ENCODE measurements around the gene RNF41.
"Not testable (repeated sequence)": the region's sequence is repeated elsewhere in the genome, so short reads cannot be mapped to it uniquely, and the experiment has no call there.

Gene RNF41

DNA sequence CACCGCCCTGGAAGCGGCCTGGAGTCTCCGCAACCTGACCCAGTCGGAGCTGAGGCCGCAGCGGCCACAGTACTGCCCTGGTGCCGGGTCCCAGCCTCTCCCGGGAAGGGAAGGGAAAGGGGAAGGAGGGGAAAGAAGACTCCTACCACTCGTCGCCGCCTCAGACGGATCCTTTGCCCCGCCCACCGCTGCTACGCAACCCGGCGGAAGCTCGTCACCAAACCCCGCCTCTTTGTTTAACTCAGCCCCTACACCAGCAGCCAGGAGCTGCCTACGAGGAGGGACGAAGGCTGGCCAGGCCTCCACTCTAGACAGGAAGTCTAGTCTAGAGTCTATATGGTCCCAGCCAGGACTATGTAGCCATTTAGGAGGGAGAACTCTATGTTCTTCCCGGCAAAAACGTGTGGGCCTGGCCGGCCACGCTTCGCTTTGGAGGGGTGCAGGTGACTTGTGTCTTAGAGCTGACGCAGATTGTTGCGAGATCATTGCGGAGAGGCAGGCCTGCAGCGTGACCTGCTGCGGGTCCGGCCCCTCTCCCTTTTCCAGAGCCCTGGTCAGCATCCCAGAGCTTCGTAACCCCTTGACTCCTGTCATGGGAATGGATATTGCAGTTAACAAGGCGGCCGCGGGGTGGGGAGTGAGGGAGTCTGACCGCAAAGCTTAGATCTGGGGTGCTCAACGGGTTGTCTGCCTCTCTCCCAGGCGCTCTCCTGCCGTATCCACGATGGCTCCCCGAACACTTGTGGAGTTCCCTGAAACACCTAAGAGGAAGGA lies at the start of gene RNF41:
TSS of gene RNF41 (minus strand) at position 166 of the 774 bp plus-strand sequence. CDS start 7,875 bp downstream, outside the sequence.
- peak; percentile 99 for DNase-seq (ENCODE audit: low read depth, low spot score)

DNA sequence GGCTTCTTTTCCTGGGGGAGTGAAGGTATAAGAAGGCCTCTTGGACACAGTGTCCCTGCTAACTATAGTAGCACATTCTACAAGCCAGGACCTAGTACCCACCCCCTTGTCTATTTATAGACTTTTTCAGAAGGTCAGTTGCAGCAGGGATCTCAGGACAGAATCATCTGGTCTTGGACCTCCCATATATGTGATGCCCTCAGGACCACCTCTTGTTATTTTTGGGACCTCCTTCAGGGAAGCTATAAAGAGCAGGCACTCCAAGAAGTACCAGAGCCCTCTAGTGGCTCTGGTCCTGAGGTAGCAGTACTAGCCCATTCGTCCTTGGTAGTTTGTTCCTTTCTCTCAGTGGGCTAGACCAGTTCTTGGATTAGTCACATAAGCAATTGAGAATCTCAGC lies 49.3 kb upstream of the RNF41 start:
- DNase-seq (ENCODE audit: low read depth, low spot score) = peak; percentile 40

DNA sequence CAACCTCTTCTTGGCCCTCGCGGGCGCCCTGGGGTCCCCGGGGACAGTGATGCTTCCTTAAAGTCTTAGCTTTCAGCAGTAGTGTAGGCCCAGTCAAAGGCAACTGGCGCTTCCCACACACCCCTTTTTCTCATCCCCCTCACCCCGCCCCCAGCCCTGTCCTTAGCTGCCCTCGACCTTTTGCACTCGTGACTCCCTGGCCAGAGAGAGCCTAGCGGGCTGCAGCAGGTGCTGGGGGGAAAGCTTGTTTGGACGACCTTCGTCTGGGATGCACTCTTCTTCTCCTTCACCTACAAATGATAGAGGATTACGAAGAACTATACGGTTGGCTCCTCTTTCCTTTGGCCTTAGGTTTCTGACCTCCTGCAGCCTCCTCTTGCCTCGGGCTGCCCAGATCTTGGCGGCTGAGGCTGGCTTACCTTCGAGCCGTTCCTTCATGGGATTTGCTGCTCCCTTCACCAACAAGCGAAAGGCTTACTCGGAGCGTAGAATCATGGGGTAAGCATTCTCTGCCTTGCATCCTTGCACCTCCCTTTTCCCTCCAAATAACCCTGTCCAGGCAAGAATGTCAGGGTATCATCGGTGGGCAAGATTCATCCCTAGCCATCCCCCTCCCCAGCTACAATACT lies 45.8 kb upstream of the RNF41 start:
- DNase-seq (ENCODE audit: low read depth, low spot score) = no peak

DNA sequence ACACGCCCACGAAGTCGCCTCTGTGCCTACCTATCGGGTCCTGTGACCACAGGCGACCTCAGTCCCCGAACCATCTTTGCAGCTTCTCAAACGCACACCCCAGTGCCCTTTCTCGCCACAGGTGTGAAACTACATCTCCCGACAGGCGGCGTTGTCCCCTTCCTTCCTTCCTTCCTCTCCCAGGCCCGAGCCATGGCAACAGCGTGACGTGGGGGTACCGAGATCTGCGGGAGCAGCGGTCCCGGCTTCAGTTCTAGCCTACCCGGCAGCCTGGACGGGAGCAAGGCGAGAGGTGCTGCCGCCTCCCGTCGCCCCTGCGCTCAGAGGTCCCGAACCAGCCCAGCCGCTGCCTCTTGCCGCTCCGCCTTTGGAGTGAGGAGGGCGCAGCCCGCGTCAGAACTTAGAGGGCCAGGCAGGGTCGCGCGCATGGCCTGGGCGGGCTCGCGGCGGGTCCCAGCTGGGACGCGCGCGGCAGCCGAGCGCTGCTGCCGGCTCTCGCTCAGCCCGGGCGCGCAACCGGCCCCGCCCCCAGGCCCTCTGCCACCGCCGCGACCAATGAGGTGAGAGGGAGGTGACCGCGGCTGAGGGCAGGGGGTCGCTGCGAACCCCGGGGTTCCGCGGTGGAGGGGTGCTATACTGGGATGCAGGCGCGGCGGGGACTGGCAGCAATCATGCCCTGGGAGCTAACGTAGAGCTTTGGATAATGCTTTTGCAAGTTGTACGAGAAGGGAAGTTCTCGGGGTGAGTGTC lies 45.1 kb upstream of the RNF41 start, which contains the start of gene COQ10A:
TSS of gene COQ10A (plus strand) at position 250 of the 750 bp plus-strand sequence. CDS start at position 427, 177 bp downstream.
- DNase-seq (ENCODE audit: low read depth, low spot score) = peak; percentile 94

DNA sequence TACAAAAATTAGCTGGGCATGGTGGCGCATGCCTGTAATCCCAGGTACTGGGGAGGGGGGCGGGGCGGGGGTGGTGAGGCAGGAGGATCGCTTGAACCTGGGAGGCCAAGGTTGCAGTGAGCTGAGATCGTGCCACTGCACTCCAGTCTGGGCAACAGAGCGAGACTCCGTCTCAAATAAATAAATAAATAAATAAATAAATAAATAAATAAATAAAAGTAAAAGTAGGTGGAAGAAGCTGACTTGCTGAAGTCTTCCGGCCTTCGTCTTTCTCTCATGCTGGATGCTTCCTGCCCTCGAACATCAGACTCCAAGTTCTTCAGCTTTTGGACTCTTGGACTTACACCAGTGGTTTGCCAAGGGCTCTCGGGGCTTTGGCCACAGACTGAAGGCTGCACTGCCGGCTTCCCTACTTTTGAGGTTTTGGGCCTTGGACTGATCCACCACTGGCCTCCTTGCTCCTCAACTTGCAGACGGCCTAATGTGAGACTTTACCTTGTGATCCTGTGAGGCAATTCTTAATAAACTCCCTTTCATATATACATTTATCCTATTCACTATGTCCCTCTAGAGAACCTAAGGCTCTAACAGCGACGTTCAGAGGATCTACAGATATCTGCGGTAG lies 44.5 kb upstream of the RNF41 start:
- not testable (repeated sequence) for DNase-seq (ENCODE audit: low read depth, low spot score)

DNA sequence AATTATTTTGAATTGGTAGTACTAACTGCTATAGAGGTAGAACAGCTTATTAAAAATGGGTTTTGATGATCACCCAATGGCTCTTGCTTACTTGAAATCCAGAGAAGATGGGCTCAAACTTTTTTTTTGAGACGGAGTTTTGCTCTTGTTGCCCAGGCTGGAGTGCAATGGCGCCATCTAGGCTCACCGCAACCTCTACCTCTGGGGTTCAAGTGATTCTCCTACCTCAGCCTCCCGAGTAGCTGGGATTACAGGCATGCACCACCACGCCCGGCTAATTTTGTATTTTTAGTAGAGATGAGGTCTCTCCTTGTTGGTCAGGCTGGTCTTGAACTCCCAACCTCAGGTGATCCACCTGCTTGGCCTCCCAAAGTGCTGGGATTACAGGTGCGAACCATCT lies 41.2 kb upstream of the RNF41 start:
- DNase-seq (ENCODE audit: low read depth, low spot score) = not testable (repeated sequence)

DNA sequence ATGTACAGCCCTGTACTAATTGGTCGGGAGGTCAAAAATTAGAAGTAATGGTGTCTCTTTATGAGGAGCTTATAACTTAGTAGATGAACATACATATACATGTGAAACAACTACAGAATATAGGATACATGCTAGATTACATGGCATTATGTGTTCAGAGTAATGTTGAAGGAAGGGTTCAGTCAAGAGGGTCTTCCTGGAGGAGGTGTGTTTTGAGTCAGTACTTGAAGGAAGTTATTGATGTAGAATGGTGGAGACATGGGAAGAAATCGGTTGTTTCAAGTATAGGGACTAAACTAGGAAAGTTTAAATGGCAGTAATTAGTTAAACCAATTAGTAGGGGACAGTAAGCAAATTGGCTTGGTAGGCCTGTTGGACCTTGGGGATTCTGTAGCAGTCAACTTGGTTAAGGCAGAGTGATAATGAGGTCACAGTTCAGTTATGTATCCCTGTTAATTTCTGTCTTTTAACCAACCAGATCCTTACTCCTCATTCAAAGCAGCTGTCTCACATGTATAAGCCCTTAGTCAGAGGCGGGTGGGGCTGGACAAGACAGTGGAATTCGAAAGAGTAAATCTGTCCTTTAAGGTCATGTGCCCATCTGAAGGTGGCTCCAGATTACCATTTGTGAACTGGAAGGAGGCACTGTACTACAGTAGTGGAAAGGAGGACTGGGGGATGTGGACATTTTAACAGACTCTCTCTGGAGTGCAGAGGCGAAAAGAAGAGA lies 39.9 kb upstream of the RNF41 start:
- peak; percentile 29 for DNase-seq (ENCODE audit: low read depth, low spot score)

DNA sequence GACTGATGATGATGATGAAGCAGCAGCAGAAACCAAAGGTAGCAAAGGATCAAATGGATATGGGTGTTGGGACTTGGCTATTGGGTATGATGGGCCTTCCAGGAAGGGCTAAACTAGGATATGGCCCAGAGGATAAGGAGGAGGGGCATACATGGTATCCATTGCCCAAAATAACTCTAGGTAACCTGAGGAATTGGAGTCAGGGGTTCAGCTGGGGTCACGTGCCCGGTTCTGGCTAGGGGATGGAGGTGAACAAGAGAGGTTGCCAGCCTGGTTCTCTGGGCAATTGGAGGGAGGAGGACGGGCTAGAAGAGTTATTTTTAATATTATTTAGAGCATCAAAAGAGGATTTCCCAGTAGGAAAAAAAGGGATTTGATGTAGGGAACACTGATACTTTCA lies 39.2 kb upstream of the RNF41 start:
- no peak for DNase-seq (ENCODE audit: low read depth, low spot score)

DNA sequence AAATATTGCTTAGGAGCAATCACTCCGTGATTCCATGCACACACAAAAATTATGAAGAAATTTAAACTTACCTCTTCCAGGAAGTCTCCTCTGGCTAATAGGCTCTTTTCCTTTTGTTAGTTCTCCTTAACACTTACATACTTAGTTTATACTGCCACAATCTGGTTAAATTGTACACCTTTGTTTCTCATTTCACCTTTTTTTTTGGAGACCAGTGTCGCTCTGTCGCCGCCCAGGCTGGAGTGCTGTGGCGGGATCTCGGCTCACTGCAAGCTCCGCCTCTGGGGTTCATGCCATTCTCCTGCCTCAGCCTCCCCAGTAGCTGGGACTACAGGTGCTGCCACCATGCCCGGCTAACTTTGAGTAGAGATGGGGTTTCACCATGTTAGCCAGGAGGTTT lies 38.7 kb upstream of the RNF41 start:
- no peak for DNase-seq (ENCODE audit: low read depth, low spot score)

DNA sequence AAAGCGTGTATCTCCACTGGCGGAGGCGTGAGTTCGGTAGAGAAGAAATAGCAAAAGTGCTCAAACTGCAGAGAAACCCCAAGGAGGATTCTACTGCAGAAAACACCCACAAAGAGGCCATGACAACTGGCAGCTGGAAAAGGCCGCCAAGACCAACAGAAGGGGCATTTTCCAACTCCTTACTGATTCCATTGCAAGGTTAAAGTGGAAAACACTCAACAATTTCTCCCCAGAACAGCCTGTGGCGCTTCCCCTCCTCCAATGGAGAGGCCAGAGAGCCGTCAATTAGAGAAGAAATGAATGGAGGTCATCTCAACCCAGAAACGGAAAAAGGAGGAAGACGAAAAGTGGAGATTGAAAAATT lies 37.1 kb upstream of the RNF41 start:
- DNase-seq (ENCODE audit: low read depth, low spot score) = no peak

DNA sequence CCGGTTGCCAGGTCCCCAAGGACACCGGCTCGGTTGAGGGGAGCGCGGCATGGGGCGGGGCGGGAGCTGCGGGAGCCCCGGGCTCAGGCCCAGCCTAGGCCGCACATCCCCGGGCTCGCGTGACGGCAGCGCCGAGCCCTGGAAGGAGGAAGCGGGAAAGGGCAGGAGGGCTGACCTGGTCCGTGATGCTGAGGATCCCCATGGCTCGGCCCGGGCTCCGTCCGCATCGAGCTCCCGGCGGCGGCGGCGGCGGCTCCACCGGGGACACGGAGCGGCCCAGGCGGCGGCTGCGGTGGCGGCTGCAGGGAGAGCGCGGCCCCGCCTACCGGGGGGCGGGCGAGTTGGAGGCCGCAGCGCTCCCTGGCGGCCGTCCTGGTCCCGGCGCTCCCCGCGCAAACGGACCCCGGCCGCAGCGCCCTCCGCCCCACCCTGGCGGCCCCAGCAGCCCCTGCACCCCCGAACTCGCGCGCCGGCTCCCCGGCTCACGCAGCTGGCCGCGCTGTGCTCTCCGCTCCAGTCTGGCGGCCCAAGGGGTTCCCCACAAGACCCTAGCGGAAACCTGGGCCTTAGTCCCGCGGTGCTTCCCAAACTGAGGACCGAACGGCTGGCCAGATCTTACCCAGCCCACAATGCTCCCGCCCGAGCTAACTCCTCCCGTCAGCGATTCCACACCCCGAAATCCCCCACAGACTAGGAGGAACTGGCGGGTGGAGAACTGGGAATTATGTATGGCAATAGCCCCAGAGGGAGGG lies 36.5 kb upstream of the RNF41 start, which contains the start of gene ANKRD52:
TSS of gene ANKRD52 (minus strand) at position 317 of the 752 bp plus-strand sequence. CDS start at position 202, 115 bp downstream.
- peak; percentile 93 for DNase-seq (ENCODE audit: low read depth, low spot score)

DNA sequence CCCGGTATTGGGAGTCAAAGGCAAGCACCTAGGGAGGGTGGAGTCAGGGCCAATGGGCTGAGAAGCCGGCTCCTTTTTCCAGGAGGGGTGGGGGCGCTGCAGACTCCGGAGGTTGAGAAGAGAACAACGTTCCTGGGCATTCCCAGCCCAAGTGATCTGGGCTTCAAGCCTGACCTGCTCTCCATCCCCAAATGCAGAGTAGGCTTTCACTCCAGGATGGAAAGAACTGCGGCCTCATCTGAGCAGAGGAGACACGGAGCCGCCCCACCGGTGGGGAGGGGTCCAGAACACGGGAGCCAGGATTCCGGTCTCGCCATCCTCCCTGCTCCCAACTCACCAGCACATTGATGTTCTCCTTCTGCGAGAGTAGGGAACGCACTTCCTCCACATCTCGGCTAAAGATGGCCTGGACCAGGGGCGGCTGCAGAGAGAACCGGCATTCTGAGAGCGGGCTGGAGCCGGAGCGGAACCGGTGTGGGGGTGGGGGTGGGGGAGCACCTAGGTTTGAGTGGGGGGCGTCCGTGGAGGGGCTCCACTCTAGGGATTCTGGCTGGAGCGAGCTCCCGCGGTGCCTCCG lies 35.9 kb upstream of the RNF41 start:
- peak; percentile 65 for DNase-seq (ENCODE audit: low read depth, low spot score)

DNA sequence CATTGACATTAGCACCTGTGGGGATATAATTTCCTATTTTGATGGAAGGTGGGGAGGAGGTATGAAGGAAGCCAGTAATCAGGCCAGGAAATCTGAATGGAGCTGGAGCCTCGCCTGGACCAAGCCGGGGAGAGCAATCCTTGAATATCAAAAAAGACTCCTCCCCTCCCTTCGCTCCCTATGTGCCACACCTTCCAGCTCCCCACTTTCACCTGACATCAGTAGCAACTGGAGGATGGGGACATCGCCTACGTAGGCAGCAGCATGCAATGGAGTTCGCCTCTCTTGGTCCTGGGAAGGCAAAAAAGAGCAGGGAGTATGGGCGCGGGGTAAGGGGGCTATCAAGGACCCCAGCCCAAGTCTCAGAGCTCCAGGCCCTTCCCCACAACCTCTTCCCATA lies 35.3 kb upstream of the RNF41 start:
- DNase-seq (ENCODE audit: low read depth, low spot score) = no peak

DNA sequence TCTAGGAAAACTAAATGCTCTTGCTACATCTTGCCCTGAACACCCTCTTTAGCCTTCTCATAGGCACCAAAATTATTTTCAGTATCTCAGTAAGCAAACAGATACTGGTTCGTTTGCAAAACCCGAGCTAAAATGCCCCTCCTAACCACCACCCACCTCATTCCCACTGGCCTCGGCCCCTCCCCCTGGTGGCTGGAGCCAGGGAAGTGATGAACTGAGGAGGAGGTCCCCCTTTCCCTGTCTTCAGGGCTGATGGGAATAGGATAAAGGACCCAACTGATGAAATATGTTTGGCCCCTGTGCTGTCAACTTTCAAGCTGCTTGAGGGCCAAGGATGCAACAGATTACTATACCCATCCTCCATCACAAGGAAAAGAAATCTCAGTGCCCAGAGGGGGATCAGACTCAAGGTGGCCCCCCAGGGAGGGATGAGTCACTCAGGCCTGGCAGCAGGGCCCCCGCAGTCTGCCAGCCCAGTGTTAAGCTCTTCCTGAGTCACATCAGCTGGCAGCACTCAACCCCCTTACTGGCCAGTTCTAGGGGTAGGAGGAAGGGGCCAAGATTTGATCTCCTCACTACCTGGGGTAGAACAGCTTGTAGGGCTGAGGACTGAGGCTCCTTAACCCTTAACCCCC lies 34.7 kb upstream of the RNF41 start:
- peak; percentile 72 for DNase-seq (ENCODE audit: low read depth, low spot score)

DNA sequence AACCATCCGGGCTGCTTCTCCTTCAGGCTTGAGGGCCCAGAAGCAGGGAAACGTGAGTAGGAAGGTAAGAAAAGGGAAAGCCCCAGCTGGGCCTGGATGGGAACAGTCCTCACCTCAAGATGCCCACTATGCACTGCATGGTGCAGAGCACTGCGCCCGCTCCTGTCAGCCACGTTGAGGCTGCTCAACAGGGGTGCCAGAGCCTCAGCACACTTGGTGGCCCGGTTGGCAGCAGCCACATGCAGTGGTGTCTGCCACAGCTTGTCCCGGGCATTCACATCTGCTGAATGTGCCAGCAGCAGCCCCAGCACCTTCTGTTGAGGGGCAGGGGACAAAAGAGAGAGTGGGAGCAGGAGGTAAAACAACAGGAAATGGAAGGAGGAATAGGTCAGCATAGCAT lies 33.9 kb upstream of the RNF41 start:
- no peak for DNase-seq (ENCODE audit: low read depth, low spot score)

DNA sequence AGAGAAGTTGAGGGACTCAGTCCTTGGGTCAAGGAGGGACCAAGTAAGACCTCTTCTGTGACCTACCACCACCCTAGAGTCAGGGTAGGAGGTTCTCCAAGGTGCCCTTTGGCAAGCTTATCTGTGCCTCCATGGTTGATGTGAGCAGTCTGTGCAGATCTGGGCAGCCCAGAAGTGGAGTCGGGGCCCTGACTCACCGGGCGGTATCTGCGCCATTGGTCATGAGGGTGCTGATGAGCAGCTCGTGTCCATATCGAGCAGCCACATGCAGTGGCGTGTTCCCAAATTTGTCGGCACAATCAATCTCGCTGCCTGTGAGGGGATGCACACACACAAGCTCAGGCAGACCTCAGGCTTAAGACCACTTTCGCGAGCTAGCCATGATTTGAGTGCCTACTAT lies 31.4 kb upstream of the RNF41 start:
- DNase-seq (ENCODE audit: low read depth, low spot score) = no peak

DNA sequence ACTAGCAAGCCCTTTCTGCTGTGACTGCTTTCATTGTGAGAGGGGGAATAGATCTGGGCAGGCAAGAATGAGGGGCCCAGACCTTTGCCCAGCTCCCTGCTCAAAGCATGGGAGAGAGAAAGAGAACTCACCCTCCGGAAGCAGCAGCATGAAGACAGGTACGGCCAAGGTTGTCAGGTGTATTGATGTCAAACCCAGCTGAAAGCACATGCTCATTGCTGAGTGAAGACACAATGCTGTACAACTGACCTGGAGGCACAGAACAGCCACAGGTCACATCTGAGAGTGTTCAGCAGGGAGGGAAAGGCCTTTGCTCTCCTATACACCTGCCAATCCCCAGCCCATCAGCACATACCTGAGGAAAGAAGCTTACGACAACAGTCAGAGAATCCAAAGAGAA lies 30.9 kb upstream of the RNF41 start:
- DNase-seq (ENCODE audit: low read depth, low spot score) = no peak

DNA sequence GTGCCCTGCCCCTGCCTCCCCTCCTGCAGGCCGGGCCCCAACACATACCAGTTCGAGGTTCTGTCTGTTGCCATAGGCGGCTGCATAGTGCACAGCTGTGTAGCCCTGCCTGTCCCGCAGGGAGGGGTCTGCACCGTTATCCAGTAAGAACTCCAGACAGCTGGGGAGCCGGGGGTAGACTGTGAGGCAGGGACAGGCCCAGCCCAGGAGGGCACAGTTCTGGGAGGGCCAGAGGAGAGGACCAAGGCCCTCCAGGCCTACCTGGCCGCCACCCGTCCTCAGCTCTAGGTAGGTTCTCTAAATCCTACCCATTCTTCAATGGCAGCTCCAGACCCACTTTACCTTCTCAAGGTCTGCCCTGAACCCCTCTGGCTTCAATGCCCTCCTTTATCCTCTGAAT lies 27.0 kb upstream of the RNF41 start:
- no peak for DNase-seq (ENCODE audit: low read depth, low spot score)

DNA sequence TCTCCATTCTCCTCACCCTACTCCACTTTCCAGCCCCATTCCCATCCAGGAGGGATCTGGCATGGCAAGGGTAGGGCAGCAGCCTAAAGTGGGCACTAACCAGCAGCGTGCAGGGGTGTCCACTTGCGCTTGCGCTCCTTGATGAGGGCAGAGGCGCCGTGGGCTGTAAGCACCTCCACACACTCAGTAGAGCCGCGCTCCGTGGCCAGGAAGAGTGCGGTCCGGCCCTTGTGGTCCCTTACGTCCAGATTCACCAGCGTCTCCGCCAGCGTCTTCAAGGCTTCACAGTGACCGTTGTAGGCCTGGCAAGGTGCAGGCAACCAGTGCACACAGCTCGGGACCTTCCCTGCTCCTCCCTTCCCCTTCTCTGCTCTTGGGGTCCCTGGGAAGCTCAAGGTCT lies 26.2 kb upstream of the RNF41 start:
- DNase-seq (ENCODE audit: low read depth, low spot score) = no peak

DNA sequence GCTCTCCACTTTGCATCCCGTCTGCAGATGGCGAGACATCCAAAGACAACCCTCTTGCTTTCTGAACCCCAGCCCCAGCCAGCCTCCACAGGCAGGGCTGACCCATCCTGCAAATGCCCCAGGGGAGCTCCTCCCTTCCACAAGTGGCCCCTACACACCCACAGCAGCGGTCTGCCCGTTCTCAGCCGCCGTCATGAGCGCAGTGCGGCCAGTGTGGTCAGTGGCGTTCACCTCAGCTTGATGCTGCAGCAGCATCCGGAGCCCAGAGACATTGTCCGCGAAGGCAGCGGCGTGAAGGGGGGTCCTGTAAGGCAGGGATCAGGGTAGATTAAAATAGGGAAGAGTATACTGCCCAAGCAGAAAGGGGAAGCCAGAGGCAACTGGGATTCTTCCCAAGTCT lies 22.8 kb upstream of the RNF41 start:
- no peak for DNase-seq (ENCODE audit: low read depth, low spot score)
